OCI-M2 (cell line): ENCODE results near the gene CARHSP1.
"Not testable (repeated sequence)": the region's sequence is repeated elsewhere in the genome, so short reads cannot be mapped to it uniquely, and the experiment has no call there.

ENCODE experiments used
- DNase-seq: peaks from one replicate; lab custom pipeline; 2025; ENCODE audit not compliant: unreplicated experiment; lab: John Stamatoyannopoulos, UW

The CARHSP1 gene

GRCh38 chr16:8836797-8837196 is 32.0 kb downstream of the CARHSP1 start:
- not testable (repeated sequence) for DNase-seq

- no peak for DNase-seq
Observed at GRCh38 chr16:8832717-8833105, 36.1 kb downstream of the CARHSP1 start.

- DNase-seq, result no peak
Observed at GRCh38 chr16:8831871-8832716, 36.7 kb downstream of the CARHSP1 start.

GRCh38 chr16:8831450-8831849 is 37.4 kb downstream of the CARHSP1 start:
- DNase-seq, result no peak

GRCh38 chr16:8828541-8829165 is 40.2 kb downstream of the CARHSP1 start:
- DNase-seq, result no peak

- no peak for DNase-seq
Observed at GRCh38 chr16:8826278-8826879, 42.4 kb downstream of the CARHSP1 start.

GRCh38 chr16:8822403-8822802 is 46.4 kb downstream of the CARHSP1 start:
- DNase-seq, result no peak

GRCh38 chr16:8819411-8820034 is 49.3 kb downstream of the CARHSP1 start:
- no peak for DNase-seq

- DNase-seq, result no peak
Observed at GRCh38 chr16:8818504-8819270, 50.1 kb downstream of the CARHSP1 start.

GRCh38 chr16:8816967-8817655 is 51.7 kb downstream of the CARHSP1 start:
- no peak for DNase-seq

GRCh38 chr16:8814095-8814806 is 54.6 kb downstream of the CARHSP1 start:
- DNase-seq, result no peak

GRCh38 chr16:8812162-8812843 is 56.5 kb downstream of the CARHSP1 start:
- DNase-seq, result no peak

GRCh38 chr16:8808613-8809353 is 60.0 kb downstream of the CARHSP1 start:
- DNase-seq, result no peak

- DNase-seq, result no peak
Observed at GRCh38 chr16:8808009-8808408, 60.8 kb downstream of the CARHSP1 start.

GRCh38 chr16:8807189-8807588 is 61.6 kb downstream of the CARHSP1 start:
- no peak for DNase-seq

- DNase-seq, result no peak
Observed at GRCh38 chr16:8806272-8806983, 62.4 kb downstream of the CARHSP1 start.

- DNase-seq, result no peak
Observed at GRCh38 chr16:8804313-8804712, 64.5 kb downstream of the CARHSP1 start.

- not testable (repeated sequence) for DNase-seq
Observed at GRCh38 chr16:8803733-8804132, 65.1 kb downstream of the CARHSP1 start.
